Renal pelvis (tissue), 4 donors: ENCODE data around the gene NAPG. TPM values are rescaled to one million over a fixed set of nuclear protein-coding genes. Genes with fewer than 3 reads are reported as not detected.
"Not testable (repeated sequence)": the region's sequence is repeated elsewhere in the genome, so short reads cannot be mapped to it uniquely, and the experiment has no call there.

Experiments
- DNase-seq: peaks from one replicate; pipeline ENCODE4 v3.0.0-alpha.2; 2013
- polyA plus RNA-seq, 3 donors: library from polyadenylated mRNA; unstranded; fragments of 120-200 nt; gene quantifications; one replicate each; pipeline ENCODE4 v1.2.1, GENCODE V29; 2013; ENCODE audit not compliant: insufficient read length in 3 of 3

The NAPG gene
- polyA plus RNA-seq, 3 donors, result 14.8 to 32.6 (median 23.0) TPM

GRCh38 chr18:10543277-10543676, 17.4 kb downstream of the NAPG start:
- DNase-seq, result no peak

GRCh38 chr18:10544093-10544748, 18.4 kb downstream of the NAPG start:
- no peak for DNase-seq

- DNase-seq, result no peak
These were observed 20.9 kb downstream of the NAPG start for GRCh38 chr18:10546557-10547300.

GRCh38 chr18:10552226-10552625, 26.4 kb downstream of the NAPG start:
- no peak for DNase-seq

- DNase-seq, result not testable (repeated sequence)
These were observed 30.4 kb downstream of the NAPG start for GRCh38 chr18:10556251-10556650.

GRCh38 chr18:10557085-10557677, 31.4 kb downstream of the NAPG start:
- no peak for DNase-seq

- DNase-seq, result no peak
These were observed 32.6 kb downstream of the NAPG start for GRCh38 chr18:10558243-10558966.

- no peak for DNase-seq
These were observed 33.1 kb downstream of the NAPG start for GRCh38 chr18:10558967-10559298.

- peak; percentile 5 for DNase-seq
These were observed 34.0 kb downstream of the NAPG start for GRCh38 chr18:10559553-10560451.

- peak; percentile 81 for DNase-seq
These were observed 34.7 kb downstream of the NAPG start for GRCh38 chr18:10560452-10561045.

GRCh38 chr18:10562773-10563160, 36.9 kb downstream of the NAPG start:
- DNase-seq, result no peak

GRCh38 chr18:10563886-10564285, 38.1 kb downstream of the NAPG start:
- DNase-seq, result no peak

GRCh38 chr18:10564975-10565773, 39.3 kb downstream of the NAPG start:
- no peak for DNase-seq

- DNase-seq, result peak; percentile 1
These were observed 40.0 kb downstream of the NAPG start for GRCh38 chr18:10565835-10566234.

GRCh38 chr18:10566390-10566789, 40.6 kb downstream of the NAPG start:
- no peak for DNase-seq

GRCh38 chr18:10569941-10570340, 44.1 kb downstream of the NAPG start:
- DNase-seq, result not testable (repeated sequence)

- no peak for DNase-seq
These were observed 44.8 kb downstream of the NAPG start for GRCh38 chr18:10570622-10571021.

GRCh38 chr18:10571537-10571936, 45.7 kb downstream of the NAPG start:
- no peak for DNase-seq

- DNase-seq, result not testable (repeated sequence)
These were observed 47.4 kb downstream of the NAPG start for GRCh38 chr18:10573261-10573660.

- not testable (repeated sequence) for DNase-seq
These were observed 48.6 kb downstream of the NAPG start for GRCh38 chr18:10574412-10574811.
